ENCODE results near the gene PRKAG2.
"Not testable (repeated sequence)": the region's sequence is repeated elsewhere in the genome, so short reads cannot be mapped to it uniquely, and the experiment has no call there.

The PRKAG2 gene

DNA sequence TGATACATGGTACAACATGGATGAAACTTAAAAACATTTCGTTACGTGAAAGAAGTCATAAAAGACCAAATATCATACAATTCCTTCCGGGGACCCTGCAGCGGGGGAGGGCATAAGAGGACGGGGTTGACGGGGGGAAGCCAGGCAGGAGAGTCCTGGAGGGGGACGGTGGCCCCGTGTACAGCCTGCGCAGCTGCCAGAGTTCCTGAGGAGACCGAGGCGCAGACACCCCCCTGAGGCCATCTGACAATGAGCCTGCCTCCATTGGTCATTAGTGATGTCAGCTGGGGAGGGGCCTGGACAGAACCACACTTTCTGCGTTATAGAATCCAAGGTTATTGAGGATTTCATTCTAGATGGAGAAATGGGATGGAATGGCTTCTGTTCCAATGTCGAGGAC, 47.2 kb downstream of the PRKAG2 start:
- DNase-seq (ENCODE audit: low read depth), result no peak
- TF ChIP-seq, protein P1, sequence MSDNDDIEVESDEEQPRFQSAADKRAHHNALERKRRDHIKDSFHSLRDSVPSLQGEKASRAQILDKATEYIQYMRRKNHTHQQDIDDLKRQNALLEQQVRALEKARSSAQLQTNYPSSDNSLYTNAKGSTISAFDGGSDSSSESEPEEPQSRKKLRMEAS (IDR thresholded peaks at IDR 0.05; ENCODE audit: low read depth, low read length), result no peak
- TF ChIP-seq MYC (IDR thresholded peaks at IDR 0.05; ENCODE audit: low read depth, low read length), result no peak
- TF ChIP-seq POLR2A (IDR thresholded peaks at IDR 0.05; ENCODE audit: extremely low read depth, insufficient read length), result no peak
- no peak for TF ChIP-seq CTCF (IDR thresholded peaks at IDR 0.05; ENCODE audit: low read depth, low read length)
- no peak overlapping the region for H3K4me3 ChIP-seq (ENCODE audit: low read depth, low read length)

- no peak for DNase-seq (ENCODE audit: low read depth)
- no peak overlapping the region for H3K4me3 ChIP-seq (ENCODE audit: low read depth, low read length)
- TF ChIP-seq, protein P1 (IDR thresholded peaks at IDR 0.05; ENCODE audit: low read depth, low read length), result no peak
- TF ChIP-seq MYC (IDR thresholded peaks at IDR 0.05; ENCODE audit: low read depth, low read length) (no peak), POLR2A (IDR thresholded peaks at IDR 0.05; ENCODE audit: extremely low read depth, insufficient read length) (no peak), CTCF (IDR thresholded peaks at IDR 0.05; ENCODE audit: low read depth, low read length) (no peak)
These were observed 49.3 kb downstream of the PRKAG2 start for GRCh38 chr7:151827620-151828019.

GRCh38 chr7:151826316-151826715, 50.6 kb downstream of the PRKAG2 start:
- not testable (repeated sequence) for DNase-seq (ENCODE audit: low read depth); H3K4me3 ChIP-seq (ENCODE audit: low read depth, low read length)

- no peak overlapping the region for H3K4me3 ChIP-seq (ENCODE audit: low read depth, low read length)
- no peak for DNase-seq (ENCODE audit: low read depth)
- TF ChIP-seq, protein P1 (IDR thresholded peaks at IDR 0.05; ENCODE audit: low read depth, low read length), result no peak
- no peak for TF ChIP-seq MYC (IDR thresholded peaks at IDR 0.05; ENCODE audit: low read depth, low read length)
- no peak for TF ChIP-seq POLR2A (IDR thresholded peaks at IDR 0.05; ENCODE audit: extremely low read depth, insufficient read length)
- no peak for TF ChIP-seq CTCF (IDR thresholded peaks at IDR 0.05; ENCODE audit: low read depth, low read length)
These were observed 51.2 kb downstream of the PRKAG2 start for GRCh38 chr7:151825721-151826120.

- DNase-seq (ENCODE audit: low read depth), result no peak
- TF ChIP-seq, protein P1 (IDR thresholded peaks at IDR 0.05; ENCODE audit: low read depth, low read length), result no peak
- no peak for TF ChIP-seq MYC (IDR thresholded peaks at IDR 0.05; ENCODE audit: low read depth, low read length)
- no peak for TF ChIP-seq POLR2A (IDR thresholded peaks at IDR 0.05; ENCODE audit: extremely low read depth, insufficient read length)
- TF ChIP-seq CTCF (IDR thresholded peaks at IDR 0.05; ENCODE audit: low read depth, low read length), result no peak
- H3K4me3 ChIP-seq (ENCODE audit: low read depth, low read length), result no peak overlapping the region
These were observed 52.5 kb downstream of the PRKAG2 start for GRCh38 chr7:151824373-151824933.

- no peak for DNase-seq (ENCODE audit: low read depth)
- TF ChIP-seq MYC (IDR thresholded peaks at IDR 0.05; ENCODE audit: low read depth, low read length) (no peak), CTCF (IDR thresholded peaks at IDR 0.05; ENCODE audit: low read depth, low read length) (no peak), POLR2A (IDR thresholded peaks at IDR 0.05; ENCODE audit: extremely low read depth, insufficient read length) (no peak)
- TF ChIP-seq, protein P1 (IDR thresholded peaks at IDR 0.05; ENCODE audit: low read depth, low read length), result no peak
- no peak overlapping the region for H3K4me3 ChIP-seq (ENCODE audit: low read depth, low read length)
These were observed 53.1 kb downstream of the PRKAG2 start for GRCh38 chr7:151823566-151824372.

Measured in NB4 (cell line).